RWPE2 (cell line): ENCODE measurements around the gene RNASE1.
"Not testable (repeated sequence)": the region's sequence is repeated elsewhere in the genome, so short reads cannot be mapped to it uniquely, and the experiment has no call there.

Source experiments
- ATAC-seq: fragments of 200-7000 bp; cut with Tn5 transposase; 3 replicates; pipeline ENCODE4 v1.9.1; 2021; ENCODE audit warnings: low read depth
- DNase-seq: peaks from one replicate; pipeline ENCODE4 v3.0.0-alpha.2; 2020; ENCODE audit warnings: low spot score
- H3K27ac ChIP-seq: fragments of 450-650 bp; 2 replicates; pipeline ENCODE4 v1.5.1; 2017; ENCODE audit warnings: mild to moderate bottlenecking; ENCODE audit not compliant: poor library complexity, severe bottlenecking
- H3K27me3 ChIP-seq: fragments of 250-450 bp; sonication (Bioruptor Pico); 2 replicates; pipeline ENCODE4 v1.5.1; 2021; ENCODE audit warnings: mild to moderate bottlenecking, moderate library complexity; ENCODE audit not compliant: insufficient read depth, poor library complexity, severe bottlenecking
- H3K36me3 ChIP-seq: fragments of 250-450 bp; sonication (Bioruptor Pico); 2 replicates; pipeline ENCODE4 v1.5.1; 2020; ENCODE audit warnings: low read depth, mild to moderate bottlenecking, moderate library complexity
- H3K4me1 ChIP-seq: fragments of 250-450 bp; sonication (Bioruptor Pico); 2 replicates; pipeline ENCODE4 v1.5.1; 2021; ENCODE audit warnings: mild to moderate bottlenecking, moderate library complexity; ENCODE audit not compliant: insufficient read depth, poor library complexity, severe bottlenecking
- H3K4me3 ChIP-seq: fragments of 250-450 bp; sonication (Bioruptor Pico); 2 replicates; pipeline ENCODE4 v1.5.1; 2021; ENCODE audit warnings: mild to moderate bottlenecking, moderate library complexity; ENCODE audit not compliant: severe bottlenecking
- H3K9me3 ChIP-seq: fragments of 250-450 bp; sonication (Bioruptor Pico); 2 replicates; pipeline ENCODE4 v1.5.1; 2021; ENCODE audit warnings: mild to moderate bottlenecking, moderate library complexity; ENCODE audit not compliant: severe bottlenecking
- TF ChIP-seq, protein P1 (sequence below): fragments of 450-650 bp; IDR thresholded peaks from one replicate; pipeline ENCODE4 v1.5.1; 2017; ENCODE audit warnings: mild to moderate bottlenecking, moderate library complexity; ENCODE audit not compliant: poor library complexity, severe bottlenecking

RNASE1 gene

DNA sequence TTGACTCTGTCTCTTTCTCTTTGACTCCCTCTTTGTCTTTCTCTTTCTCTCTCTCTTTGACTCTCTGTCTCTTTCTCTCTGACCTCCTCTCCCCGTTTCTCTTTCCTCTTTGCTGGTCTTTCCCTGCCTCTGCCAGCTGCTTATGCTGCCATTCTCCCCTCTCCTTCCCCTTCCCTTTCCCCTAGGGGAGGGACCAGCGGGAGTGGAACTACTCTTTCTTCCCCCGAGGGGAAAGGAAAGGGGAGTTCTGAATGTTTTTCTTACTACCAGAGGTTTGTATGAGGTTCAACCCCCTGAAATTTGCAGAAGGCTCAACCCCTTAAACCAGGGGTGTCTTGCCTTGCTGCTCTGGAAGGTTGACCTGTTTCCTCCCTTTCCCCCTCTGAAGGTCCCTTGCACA is 24.7 kb upstream of the RNASE1 start:
- H3K4me3 ChIP-seq, result no peak overlapping the region
- no peak for ATAC-seq
- no peak overlapping the region for H3K27ac ChIP-seq
- no peak for DNase-seq
- TF ChIP-seq, protein P1, sequence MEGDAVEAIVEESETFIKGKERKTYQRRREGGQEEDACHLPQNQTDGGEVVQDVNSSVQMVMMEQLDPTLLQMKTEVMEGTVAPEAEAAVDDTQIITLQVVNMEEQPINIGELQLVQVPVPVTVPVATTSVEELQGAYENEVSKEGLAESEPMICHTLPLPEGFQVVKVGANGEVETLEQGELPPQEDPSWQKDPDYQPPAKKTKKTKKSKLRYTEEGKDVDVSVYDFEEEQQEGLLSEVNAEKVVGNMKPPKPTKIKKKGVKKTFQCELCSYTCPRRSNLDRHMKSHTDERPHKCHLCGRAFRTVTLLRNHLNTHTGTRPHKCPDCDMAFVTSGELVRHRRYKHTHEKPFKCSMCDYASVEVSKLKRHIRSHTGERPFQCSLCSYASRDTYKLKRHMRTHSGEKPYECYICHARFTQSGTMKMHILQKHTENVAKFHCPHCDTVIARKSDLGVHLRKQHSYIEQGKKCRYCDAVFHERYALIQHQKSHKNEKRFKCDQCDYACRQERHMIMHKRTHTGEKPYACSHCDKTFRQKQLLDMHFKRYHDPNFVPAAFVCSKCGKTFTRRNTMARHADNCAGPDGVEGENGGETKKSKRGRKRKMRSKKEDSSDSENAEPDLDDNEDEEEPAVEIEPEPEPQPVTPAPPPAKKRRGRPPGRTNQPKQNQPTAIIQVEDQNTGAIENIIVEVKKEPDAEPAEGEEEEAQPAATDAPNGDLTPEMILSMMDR, result no peak
- peaks cover 10% of the 10 kb centered on the region for H3K9me3 ChIP-seq
- no peaks in the 10 kb centered on the region for H3K36me3 ChIP-seq
- H3K27me3 ChIP-seq, result no peaks in the 10 kb centered on the region
- H3K4me1 ChIP-seq, result no peaks in the 10 kb centered on the region

DNA sequence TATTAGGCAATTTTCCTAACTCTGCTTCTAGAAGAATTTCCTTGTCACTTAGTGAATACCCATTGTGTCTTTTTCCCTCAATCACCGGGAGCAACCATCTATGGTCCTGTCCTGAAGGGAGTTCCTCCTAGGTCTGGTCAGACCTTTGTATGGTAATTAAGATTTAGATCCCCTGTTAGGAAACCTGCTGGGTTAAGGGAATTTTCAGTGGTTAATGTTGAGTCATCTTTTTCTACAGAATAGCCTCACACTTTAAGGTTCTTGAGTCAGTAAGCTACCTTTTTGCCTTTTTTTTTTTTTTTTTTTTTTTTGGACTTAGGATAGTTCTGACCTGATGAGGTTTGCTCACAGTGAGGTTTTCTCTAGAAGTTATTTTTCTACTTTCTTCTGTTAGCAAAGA is 24.0 kb upstream of the RNASE1 start:
- H3K27ac ChIP-seq, ATAC-seq, H3K4me1 ChIP-seq, H3K36me3 ChIP-seq, H3K27me3 ChIP-seq, DNase-seq, H3K4me3 ChIP-seq: not testable (repeated sequence)
- peaks cover 10% of the 10 kb centered on the region for H3K9me3 ChIP-seq

DNA sequence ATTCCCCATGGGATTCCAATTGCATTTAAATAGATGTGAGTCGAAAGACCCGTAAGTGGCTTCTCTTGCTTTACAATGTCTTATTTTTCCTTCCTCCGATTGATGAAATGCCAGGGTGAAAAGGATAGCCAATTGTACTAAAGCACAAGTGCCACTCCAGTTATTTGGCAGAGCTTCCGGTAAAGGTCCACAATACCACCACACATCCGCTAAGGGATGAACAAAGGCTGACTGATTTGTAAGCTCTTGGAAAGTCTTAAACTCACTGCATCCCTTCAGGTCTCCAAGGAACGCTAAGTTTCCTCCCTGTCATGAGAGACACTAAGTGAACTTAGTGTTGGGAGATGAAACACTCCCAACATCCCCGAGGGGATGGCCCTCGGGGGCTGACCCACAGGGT is 21.2 kb upstream of the RNASE1 start:
- H3K4me1 ChIP-seq, result no peaks in the 10 kb centered on the region
- H3K4me3 ChIP-seq, result no peak overlapping the region
- peaks cover 7% of the 10 kb centered on the region for H3K9me3 ChIP-seq
- no peak overlapping the region for H3K27ac ChIP-seq
- no peaks in the 10 kb centered on the region for H3K27me3 ChIP-seq
- TF ChIP-seq, protein P1, result no peak
- DNase-seq (no peak), ATAC-seq (no peak)
- H3K36me3 ChIP-seq, result no peaks in the 10 kb centered on the region

DNA sequence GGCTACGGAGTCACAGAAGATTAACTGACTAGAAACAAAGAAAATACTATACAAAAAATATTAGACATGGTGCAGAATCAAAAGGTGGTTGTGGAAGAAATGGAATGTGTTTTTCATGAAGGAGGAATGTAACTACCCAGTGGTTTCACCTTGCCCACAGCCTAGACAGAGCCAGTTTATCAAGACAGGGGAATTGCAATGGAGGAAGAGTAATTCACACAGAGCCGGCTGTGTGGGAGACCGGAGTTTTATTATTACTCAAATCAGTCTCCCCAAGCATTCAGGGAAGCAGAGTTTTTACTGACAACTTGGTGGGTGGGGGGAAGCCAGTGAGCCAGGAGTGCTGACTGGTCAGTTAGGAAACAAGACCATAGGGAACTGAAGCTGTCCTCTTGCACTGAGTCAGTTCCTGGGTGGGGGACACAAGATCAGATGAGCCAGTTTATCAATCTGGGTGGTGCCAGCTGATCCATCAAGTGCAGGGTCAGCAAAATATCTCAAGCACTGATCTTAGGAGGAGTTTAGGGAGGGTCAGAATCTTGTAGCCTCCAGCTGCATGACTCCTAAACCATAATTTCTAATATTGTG is 19.0 kb upstream of the RNASE1 start:
- not testable (repeated sequence) for ATAC-seq, H3K4me1 ChIP-seq, H3K27ac ChIP-seq, H3K4me3 ChIP-seq, H3K27me3 ChIP-seq, H3K9me3 ChIP-seq, DNase-seq, H3K36me3 ChIP-seq

DNA sequence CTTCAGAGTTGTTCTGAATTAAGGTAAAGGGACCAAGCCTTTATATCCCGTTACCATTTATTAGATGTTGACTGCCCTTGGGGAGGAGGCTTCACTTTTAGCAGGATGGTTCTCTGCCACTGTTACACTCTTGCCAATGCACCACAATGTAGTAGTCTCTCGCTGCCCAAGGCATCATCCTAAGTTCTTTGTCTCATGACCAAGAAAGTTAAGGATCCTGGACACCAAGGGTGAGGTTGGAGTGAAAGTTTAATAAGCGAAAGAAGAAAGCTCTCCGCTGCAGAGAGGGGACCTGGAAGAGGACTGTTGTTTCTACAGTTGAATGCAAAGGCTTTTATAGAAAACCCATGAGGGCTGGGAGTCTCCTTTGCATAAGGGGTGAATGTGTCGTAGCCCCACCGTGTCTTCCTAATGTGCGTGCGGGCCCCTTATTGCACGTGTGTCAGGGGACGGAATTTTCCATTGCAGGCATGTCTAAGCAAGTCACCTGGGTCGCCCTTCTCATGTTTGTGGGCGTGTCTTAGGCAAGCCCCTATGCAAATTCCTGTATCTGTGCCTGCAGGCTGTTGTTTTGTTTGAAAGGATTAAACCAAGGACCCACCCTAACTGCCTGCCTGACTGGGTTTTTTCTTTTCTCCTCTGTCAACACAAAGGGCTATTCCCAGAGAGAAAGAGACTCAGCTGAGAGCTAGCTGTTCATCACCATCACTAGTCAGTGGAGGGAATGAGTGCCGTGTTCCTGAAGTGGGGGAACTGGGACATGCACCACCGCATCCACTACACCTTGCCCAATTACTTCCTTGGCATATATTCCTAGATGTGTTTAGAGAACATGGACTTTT is 17.6 kb upstream of the RNASE1 start:
- no peaks in the 10 kb centered on the region for H3K36me3 ChIP-seq

More for the DNA sequence above, 17.6 kb upstream of the RNASE1 start:
- Histone ChIP-seq H3K27ac (no peak overlapping the region), H3K27me3 (no peaks in the 10 kb centered on the region), H3K9me3 (no peaks in the 10 kb centered on the region), H3K4me1 (no peaks in the 10 kb centered on the region), H3K4me3 (no peak overlapping the region)
- DNase-seq, result no peak
- no peak for ATAC-seq
- TF ChIP-seq, protein P1, result no peak
